Stimulated activated CD4-positive, alpha-beta T cell treated with anti-CD3 and anti-CD28 coated beads, TNF-alpha, amount 100 ng/mL, for 24 hours (primary cell): ENCODE results near the gene TSPAN9.

Experiments used
- DNase-seq, 3 experiments: peaks; one replicate each; pipeline ENCODE4 v3.0.0-alpha.2; 2020; ENCODE audit warnings: low read depth in 3 of 3

Gene TSPAN9

DNA sequence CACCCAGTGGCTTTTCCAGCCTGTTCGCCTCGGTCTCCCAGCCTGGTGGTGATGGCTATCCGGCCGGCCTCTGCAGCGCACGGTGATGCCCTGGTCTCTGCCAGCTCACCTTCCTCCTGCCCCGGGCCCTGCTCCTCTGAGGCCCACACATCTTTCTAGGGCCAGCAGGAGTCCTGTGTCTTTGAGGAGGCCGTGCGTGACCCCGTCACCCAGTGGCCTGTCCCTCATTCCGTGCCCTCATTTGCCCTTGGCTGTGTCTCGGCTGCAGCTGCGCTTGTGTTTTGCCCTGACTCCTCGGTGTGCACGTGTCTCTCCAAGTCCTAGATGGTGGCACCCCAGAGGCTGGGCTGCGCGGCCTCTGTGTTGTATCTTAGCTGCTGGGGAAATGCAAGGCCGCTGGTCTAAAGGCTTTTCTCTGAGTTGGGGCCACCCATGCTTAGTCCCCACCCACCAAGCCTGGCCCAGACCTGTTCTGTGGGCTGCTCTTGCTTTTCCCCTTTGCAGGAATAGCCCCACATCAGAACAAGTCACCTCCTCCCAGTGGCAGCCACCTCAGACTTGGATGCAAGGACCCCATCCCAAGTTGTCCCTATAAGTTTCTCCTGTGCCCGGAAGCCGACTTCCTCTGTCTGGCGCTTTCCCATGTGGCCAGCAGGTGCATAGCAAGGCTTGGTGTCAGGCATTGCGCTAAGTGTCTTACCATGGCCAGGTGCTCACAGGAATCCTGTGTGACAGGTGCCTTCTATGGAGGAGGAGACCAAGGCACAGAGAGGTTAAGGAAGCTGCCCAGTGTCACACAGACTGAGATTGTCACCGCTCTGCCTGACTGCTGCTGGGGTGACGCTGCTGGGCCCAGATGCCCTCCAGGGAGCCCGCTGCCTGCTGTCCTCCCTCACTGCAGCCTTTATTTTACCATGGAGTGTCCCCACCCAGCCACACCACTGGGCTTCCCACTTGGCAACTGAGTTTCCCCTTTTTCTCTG is 64.5 kb downstream of the TSPAN9 start:
- no peak for DNase-seq

DNA sequence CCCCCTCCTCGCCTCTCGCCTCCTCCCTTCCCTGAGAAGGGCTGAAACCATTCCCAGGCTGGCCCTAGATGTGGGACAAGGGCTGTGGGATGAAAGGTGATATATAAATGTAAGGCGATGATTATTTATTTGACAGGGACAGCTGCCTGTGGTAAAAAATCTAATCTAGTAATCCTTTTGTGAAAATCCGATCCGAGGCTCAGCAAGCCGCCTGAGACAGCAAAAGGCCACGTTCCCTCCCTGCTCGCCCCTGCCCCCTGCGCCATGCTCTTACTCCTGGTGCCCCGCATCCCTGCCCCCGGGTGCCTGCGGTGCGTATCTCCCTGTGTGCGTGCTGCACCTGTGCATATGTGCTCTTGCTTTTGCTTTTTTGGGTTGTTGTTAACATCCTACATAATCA is 65.2 kb downstream of the TSPAN9 start:
- no peak for DNase-seq

GRCh38 chr12:3144495-3144894 is 67.3 kb downstream of the TSPAN9 start:
- no peak for DNase-seq

DNA sequence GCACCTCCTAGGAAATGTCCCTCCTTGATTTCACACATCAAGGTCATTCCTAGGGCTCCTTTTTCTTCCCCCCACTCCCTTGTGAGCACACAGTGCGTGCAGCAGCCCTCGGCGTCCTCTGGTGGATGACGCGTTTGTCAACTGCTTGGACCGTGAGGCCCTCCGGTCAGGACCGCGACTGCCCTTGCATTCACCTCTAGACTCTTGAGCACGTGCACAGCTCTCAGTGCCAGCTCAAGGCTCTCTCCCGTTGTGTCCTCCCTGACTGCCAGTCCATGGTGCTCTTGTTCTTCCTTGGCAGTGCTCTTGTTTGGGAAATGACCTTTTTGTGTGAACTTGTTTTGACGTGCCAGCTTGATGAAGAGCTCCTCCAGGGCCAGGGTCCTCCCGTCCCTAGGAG is 67.9 kb downstream of the TSPAN9 start:
- DNase-seq: no peak

- no peak for DNase-seq
These were observed 68.5 kb downstream of the TSPAN9 start for GRCh38 chr12:3145546-3146310.

DNA sequence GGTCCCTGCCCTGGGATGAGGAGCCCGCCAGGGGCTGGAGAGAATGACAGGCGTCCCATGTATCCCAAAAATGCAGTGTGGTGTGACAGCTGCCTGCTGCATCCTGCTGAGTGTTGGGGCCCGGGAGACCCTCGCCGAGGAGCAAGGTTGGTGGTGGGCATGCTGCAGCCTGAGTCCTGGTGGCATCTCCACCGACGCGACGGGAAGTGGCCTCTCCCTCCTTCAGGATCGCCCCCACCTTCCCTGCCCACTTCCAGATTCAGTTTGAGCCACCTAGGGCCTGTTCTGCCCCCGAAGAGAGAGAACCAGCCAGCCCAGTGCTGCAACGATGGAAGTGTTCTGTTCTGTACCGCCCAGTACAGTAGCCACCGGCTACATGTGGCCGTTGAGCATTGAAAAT is 70.1 kb downstream of the TSPAN9 start:
- no peak for DNase-seq

DNA sequence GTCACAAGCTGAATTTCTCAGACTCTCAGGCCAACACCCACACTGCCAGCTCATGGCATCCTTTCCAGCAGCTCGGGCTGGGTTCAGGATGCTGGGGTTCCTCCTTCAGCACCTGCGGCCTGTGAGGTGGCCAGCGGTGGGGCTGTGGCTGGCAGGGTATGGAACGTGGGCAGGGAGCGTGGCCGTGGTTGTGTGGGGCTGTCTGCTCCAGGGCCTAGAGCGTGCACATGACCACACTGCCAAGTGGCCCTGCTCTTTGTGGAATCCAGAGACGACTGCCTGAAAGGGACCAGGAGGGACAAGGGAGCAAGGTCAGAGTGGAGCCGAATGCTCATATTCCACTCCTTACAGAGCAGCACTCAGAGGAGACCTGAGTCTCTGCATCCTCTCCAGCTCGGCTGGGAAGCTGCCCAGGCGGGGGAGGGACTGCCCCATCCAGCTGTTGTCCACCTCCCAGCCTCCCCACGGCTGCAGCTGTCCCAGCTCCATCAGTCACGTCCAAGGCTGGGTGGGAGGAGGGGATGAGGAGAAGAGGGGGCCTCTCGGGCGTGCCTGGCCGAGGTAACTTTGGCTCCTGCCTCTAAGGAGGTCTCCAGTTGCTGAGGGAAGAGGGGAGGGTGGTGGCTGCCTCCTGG is 71.3 kb downstream of the TSPAN9 start:
- no peak for DNase-seq

GRCh38 chr12:3149515-3150307 is 72.5 kb downstream of the TSPAN9 start:
- no peak for DNase-seq

DNA sequence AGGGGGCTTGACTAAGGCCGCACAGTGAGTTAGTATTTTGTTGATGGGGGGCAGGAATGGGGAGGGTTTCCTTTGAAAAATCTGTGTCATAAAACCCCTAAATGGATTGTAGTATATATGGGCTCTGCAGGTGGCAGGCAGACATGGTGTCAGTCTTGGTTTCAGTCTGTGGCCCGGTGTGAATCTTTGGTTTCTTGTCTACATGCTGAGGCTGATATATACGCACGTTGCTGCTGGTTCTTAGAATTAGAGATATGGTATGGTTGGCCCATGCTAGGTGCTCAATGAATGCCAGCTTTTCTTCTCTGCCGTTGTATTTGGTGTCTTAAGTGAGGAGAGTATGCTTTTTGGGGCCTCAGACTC is 73.1 kb downstream of the TSPAN9 start:
- DNase-seq: no peak

DNA sequence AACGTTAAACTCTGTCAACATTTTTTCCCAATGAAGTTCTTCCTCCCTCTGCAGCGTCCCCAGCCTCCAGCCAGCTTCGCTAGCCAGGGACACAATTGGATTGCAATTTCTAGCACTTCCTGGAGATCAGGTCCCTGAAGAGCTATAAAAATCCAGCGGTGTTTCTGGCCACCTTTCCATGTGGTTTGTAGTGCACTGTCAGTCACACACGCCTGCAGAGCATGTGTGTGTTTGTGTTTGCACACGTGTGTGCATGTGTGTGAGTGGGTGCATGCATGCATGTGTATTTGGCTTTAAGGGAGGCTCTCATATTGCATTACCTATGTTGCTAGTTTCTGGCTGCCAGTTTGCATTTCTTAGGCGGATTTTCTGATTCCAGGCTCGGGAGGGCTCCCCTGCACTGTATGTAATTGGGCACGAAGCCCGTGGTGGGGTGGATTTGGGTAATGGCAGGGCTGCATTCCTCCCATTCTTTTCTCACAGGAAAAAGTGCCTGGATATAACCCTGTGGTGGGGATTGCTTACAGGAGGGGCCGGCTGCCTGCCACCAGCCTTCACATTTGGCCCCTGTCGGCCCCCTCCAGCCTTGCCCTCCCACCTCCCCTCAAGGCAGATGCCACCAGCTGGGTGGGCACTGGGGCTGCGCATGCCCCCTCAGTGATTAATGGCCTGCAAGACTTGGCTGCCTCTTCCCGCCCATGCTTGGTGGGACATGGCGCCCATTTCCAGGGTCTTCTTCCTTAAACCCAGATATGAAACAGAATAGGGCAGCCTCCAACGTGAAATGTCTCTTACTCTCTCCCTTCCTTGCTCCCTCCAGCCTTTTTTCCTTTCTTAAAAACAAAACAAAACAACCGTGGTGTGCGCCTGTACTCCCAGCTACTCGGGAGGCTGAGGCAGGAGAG is 74.0 kb downstream of the TSPAN9 start:
- no peak for DNase-seq

DNA sequence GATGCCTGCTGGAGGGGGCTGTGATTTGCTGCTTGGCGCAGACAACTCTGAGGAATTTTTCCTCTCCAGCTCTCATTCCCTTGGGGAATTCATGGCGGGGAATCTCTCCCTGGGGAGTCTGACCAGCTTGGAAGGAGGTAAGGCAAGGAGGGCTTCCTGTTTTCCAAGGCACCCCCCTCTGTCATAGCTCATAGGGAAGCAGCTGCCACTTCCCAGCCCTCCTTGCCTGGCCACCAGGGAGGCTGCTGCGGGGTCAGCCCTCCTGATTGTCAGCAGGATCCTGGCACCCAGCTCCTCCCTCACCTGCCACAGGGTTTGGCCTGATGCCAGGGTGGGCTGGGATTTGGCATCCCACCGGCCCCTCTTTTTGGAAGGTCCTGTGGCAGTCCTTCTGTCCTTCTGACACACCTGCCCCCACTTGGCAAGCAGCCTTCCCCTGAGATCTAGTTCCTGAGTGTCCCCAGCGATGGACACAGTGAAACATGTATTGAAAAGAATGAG is 74.9 kb downstream of the TSPAN9 start:
- no peak for DNase-seq

DNA sequence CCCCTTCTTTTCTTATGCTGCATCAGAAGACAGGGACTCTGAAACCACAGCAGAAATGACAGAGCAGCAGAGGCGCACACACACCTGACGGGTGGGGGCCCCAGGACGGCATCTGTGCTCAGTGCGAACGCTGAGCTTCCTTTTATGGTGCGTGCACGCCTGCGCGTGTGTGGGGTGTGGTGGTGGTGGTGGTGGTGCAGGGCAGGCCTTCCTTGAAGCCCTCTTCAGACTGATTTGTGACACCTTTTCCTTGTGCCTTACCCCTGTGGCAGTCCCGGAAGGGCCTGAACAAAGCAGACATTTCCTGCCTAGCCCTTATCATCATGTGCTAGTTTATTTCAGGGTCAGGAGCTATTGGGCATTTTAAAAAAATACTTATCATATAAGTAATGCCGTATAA is 75.7 kb downstream of the TSPAN9 start:
- DNase-seq: peak in 1 of 3 experiments; percentile 11

DNA sequence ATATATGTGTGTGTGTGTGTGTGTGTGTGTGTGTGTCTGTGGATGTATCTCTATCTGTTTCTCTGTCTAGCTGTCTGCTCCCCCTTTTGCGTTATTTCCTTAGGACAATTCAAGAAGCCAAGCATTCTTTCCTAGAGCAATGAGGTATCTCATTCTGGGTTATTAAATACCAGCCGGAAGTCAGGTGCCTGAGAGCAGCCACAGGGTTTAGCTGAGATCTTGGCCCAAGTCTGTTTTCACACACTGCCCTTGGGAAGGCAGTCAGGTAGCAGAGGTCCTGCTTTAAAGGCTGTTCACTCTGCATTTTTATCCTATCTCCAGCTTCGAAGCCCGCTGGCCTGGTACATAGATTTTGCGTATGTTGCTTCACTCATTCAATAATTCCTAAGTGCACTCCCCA is 76.8 kb downstream of the TSPAN9 start:
- no peak for DNase-seq

DNA sequence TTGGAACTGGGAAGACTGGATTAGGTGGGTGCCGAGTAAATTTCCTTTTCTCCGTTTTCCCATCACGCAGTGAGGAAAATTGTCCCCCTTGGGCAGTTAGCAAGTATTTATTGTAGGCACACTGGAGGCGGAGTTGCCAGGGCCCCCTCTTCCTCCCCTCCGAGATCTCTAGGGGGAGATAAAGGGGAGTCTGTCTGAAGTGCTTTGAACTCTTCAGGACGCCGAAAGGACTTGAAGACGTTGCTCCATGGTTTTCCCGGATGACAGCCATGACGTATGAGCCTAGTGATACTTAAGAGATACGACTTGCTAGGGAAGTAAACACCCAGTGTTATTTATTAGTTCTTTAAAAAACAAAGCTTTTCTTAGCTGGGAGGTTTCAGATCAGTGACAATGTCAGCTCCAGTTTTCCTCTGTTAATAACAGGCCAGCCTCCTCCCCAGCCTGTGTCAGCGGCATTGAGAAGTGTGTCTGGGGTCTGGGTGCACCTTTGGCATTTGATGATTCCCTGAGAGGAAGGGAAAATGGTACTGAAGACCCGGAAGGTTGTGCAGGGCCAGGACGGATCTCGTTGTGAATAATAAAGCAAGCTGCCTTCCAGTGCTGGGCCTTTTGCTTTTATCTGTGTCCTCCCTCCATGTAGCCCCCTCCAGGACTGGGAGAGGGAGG is 78.7 kb downstream of the TSPAN9 start:
- DNase-seq: no peak

- no peak for DNase-seq
These were observed 80.6 kb downstream of the TSPAN9 start for GRCh38 chr12:3157581-3158323.

- DNase-seq: no peak
These were observed 81.8 kb downstream of the TSPAN9 start for GRCh38 chr12:3158851-3159465.

DNA sequence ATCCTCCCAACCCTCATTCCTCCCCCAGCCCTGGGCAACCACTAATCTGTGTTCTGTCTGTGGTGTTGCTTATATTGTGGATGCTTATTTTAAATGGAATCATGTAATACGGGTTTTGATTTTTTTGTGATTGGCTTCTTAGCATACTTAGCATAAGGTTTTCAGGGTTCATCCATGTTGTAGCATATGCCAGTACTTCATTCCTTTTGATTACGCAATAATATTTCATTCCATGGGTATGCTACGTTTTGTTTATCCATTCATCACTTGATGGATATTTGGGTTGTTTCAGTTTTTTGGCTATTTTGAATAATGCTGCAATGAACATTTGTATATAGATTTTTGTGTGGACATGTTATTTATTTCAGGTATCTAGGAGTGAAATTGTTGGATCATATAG is 82.9 kb downstream of the TSPAN9 start:
- no peak for DNase-seq

- no peak for DNase-seq
These were observed 84.7 kb downstream of the TSPAN9 start for GRCh38 chr12:3161861-3162260.
